ENCODE results near the gene SNX11.

Gene SNX11

DNA sequence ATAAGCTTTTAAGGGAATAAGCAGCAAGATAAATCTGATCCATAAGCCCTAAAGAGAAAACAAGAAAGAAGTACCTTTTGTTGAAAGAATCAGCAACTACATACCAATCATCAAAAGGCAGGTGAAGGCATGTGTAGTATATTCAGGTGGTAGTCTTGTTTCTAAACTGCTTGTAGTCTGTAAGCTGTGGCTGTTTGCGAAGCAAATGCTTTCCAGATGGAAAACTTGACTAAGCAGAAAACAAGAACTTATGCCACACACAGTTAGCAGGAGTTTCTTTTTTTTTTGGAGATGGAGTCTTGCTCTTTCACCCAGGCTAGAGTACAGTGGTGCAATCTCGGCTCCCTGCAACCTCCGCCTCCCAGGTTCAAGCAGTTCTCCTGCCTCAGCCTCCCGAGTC is 12.0 kb upstream of the SNX11 start:
- DNase-seq (ENCODE audit: low spot score): no peak

DNA sequence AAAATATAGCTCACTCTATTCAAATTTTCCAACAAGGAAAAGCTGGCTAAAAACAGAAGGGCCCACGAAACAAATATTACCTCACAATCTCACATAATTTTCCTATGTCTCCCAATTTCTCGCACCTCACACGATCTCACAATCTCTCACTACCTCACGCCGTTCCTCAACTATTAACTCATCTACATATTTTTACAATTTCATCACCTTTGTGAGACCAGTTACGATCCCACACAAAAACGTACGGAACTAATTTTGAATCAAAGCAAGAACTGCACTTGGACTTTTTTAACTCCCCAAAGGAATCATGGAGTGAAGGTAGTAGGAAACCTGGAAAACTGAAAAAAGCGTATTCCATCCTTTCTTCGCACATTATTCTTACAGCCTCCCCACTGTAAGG is 7.4 kb upstream of the SNX11 start:
- DNase-seq (ENCODE audit: low spot score): peak; percentile 73

DNA sequence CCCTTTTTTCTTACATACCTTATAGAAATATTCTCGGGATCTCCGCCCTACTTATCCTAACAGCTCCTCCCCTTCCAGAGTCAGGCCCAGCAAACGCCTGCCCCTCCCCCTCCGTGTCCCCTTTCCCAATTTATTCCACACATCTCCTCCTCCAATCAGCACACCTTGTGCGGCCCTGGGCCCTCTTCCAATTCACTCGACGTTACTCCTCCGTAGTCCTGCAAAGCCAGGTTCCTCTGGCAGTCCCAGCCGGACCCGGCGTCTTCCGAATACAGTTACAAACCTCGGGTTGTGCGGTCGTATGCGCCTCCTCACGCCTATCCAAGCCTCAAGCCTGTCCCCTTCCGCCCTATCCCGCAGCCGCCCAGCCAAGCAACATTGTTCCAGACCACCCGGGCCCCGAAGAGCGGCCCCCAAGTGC is 7.0 kb upstream of the SNX11 start:
- peak; percentile 67 for DNase-seq (ENCODE audit: low spot score)

DNA sequence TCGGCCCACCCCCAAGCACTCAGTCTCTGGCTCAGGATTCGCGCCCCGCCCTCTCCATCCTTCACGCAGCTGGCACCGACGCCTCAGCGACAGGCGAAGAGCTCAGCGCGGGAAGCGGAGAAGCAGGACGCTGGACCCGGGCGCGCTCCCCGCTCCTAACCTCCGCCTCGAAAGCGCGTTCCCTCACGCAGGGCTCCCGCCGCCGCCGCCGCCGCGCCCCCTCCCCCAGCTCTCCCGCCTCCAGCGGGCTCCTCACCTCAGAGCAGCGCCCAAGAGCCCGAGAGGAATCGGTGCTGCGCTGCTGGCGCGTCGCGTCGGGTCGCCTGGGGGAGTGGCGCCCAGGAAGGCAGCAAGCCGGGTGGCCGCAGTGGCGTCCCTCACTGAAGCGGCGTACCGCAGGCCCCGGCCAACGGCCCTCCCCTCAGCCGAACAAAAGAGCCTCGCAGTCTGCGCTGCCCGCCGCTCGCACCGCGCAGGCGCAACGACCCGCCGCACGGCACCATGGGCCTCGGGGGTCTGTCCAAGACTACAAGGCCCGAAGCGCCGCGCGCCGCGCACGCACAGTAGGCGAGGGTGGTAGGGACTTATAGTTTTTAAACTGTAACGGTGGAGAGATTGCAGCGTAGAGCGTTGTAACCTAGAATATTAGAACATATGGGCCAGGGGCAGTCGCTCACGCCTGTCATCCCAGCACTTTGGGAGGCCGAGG is 6.4 kb upstream of the SNX11 start, which contains the start of gene CBX1:
Gene CBX1, minus strand, starts transcription at position 467 of the 709 bp plus-strand sequence. CDS start 24,474 bp downstream, outside the sequence.
- DNase-seq (ENCODE audit: low spot score): peak; percentile 94

DNA sequence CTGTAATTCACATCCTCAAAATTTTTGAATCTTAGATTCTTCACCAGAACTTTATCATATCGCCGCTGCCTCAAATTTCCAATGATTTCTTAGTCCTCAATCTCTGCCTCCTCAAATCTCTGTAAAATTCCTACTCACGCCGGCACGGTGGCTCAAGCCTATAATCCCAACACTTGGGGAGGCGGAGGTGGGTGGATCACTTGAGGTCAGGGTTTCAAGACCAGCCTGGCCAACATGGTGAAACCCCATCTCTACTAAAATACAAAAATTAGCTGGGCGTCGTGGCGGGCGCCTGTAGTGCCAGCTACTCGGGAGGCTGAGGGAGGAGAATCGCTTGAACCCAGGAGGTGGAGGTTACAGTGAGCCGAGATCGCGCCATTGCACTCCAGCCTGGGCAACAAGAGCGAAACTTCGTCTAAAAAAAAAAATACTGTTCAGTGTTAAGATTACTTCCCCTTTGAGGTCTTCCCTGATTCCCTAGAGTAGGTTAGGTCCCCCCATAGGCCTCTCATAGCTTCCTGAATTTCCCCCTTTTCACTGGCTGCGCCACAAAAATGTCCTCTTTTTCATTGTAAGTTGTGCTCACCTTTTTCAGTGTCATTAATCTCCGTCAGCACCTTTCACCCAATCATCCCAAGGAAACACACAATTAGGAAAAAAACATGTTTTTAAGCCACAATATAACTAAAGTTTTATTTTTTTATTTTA is 5.4 kb upstream of the SNX11 start:
- DNase-seq (ENCODE audit: low spot score): no peak

DNA sequence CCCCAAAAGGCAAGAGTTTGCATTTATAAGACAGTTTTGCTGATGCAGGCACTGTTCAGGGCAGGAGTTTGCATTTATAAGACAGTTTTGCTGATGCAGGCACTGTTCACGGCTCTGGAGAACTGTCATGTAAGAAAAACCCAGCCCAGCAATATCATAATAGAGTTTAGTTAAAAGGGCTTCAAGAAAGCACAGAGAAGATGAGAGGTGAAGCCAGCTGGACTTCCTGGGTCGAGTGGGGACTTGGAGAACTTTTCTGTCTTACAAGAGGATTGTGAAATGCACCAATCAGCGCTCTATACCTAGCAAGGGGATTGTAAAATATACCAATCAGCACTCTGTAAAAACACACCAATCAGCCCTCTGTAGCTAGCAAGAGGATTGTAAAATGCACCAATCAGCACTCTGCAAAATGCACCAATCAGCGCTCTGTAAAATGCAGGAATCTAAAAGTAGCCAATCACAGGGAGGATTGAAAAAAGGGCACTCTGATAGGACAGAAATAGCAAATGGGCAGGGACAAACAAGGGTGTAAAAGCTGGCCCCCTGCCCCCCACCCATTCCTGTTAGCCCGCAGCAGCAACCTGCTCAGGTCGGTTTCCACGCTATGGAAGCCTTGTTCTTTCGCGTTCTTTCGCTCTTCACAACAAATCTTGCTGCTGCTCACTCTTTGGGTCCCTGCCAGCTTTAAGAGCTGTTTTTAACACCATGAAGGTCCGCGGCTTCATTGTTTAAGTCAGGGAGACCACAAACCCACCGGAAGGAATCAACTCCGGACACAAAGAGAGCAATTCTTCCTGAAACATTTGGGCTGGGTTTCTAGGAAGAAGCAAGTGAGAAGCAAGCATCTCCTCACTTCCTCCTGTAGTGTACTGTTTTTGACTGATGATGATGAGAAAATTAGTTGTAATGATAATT is 4.5 kb upstream of the SNX11 start:
- DNase-seq (ENCODE audit: low spot score): peak; percentile 27

DNA sequence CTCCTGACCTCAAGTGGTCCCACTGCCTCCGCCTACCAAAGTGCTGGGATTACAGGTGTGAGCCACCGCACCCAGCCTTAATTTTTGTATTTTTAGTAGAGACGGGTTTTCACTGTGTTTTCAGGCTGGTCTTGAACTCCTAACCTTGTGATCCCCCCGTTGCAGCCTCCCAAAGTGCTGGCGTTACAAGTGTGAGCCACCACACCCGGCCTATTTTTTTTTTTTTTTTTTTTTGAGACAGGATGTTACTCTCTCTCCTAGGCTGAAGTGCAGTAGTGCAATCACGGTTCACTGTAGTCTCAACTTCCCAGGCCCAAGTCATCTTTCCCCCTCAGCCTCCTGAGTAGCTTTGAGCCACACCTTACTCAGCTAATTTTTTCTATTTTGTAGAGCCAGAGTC is 3.1 kb upstream of the SNX11 start:
- DNase-seq (ENCODE audit: low spot score): no peak

DNA sequence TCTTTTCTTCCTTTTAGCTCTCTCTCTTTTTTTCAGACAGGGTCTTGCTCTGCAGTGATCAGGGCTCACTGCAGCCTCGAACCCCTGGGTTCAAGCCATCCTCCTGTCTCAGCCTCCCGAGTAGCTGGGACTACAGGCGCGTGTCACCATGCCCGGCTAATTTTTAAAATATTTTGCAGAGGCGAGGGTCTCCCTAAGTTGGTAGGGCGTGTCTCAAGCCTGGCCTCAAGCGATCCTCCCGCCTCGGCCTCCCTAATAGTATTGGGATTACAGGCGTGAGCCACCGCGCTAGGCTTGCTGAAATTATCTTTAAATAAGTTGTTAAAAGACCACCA is 797 bp upstream of the SNX11 start:
- DNase-seq (ENCODE audit: low spot score): no peak

DNA sequence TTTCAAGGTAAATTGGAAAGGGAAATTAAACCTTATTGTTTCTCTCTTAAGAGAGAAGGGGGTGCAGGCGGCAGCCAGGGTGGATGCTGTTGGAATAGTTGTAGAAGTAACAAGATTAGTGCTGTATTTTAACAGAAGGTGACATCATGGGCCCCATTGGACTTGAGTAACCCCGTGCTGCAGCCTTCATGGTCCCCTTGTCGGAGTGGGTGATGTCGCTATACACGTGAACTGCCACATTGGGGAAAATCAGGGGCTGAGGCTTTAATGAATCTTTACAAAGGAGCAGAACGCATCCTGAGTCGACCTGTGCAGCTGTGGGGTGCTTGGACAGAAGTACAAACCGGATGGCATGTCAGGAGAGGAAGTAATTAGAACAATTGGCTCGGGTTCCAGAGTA is 3.2 kb downstream of the SNX11 start:
- no peak for DNase-seq (ENCODE audit: low spot score)

DNA sequence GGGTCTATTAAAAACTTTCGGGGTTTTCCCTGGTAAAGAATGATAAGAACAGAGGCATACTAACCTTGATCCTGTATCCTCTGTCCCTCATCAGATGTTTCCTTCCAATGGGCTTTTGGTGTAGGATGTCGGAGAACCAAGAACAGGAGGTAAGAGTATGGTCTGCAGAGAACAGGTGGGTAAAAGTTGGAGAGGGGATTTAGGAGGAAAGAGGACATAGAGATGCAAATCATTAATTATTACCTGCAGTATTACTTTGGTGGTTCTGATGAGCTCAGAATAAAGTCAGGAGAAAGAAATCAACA is 4.3 kb downstream of the SNX11 start:
- DNase-seq (ENCODE audit: low spot score): no peak

DNA sequence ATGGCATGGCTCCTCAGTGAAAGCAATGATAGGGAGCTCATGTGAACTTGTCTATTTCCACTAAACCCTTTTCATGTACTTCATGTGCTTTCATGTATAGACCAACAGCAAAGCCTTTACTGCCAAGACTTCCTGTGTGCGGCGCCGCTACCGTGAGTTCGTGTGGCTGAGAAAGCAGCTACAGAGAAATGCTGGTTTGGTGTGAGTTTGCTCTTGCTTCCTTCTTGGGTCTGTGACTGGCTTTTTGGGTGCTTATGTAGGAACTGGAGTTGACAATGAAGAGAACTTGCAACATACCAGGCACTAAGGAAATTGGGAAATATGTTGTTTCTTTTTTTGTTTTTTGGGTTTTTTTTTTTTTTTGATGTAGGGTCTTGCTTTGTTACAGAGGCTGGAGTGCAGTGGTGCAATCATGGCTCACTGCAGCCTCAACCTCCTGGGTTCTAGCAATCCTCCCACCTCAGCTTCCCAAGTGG is 5.7 kb downstream of the SNX11 start:
- no peak for DNase-seq (ENCODE audit: low spot score)

DNA sequence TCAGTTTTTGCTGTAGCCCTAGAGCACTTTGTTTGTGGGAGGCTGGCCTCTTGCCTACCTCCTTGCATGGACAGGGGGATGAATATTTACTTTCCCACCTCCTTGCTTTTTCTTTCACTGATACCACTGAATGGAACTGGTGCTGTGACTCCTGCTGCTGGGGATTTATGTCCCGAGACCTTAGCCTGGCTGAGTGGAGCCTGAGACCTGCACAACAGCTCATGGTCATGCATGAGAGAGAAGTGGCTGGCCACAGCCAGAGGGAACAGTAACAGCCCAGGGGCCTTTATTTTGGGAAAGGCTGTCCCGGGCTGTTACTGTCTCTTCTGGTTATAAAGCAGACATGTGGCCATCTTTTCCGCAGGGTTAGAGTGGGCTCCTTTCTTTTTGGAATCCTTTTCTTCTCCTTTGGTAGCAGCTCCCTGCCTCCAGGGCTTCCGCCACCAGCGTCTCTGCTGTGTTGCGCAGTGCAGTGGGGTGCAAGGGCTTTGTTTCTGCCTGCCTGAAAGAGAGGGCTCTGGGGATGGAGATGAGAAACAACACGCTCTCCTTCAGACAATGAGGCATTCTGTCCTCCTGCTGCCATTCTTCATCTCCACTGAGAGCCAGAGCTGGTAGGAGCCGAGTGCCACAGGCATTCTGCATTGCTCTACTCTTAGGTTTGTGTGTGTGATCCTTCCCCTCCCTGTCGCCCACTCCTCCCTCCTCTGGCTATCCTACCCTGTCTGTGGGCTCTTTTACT is 14.5 kb downstream of the SNX11 start:
- no peak for DNase-seq (ENCODE audit: low spot score)

DNA sequence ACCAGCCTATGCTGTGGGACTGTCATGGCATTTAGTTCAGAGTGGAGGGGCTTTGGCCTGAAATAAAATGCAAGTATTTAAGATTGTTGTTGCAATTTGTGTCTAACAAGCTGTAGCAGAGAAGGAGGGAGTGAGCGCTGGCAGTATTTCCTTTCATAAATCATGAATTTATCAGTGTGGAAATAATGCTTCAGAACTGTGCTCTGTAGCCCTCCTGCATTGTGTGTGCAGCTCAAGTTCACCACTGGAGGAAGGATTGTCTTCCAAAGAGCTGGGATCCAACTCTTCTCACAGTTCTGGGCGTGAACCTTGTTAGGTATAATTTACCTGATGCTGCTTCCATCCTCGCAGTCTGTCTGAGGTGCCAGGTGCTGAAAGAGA is 15.1 kb downstream of the SNX11 start:
- DNase-seq (ENCODE audit: low spot score): no peak

DNA sequence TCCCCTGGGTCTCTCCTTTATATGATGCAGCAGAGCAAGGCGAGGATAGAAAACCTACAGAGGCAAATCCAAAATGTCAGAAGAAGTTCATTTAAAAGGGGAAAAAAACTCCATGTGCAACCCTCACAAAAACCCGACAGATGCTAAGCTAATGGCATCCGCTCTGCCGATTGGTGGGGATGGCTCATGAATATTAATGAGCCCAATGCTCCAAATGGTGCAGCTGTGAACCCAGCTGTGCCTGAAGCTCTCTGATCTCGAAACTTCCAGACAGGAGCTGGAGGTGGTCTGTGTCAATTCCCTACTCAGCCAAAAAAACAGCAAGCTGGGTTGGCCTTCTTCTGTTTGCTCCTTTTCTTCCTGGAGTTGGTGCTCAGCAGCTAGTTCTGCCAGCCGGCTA is 15.5 kb downstream of the SNX11 start:
- no peak for DNase-seq (ENCODE audit: low spot score)

DNA sequence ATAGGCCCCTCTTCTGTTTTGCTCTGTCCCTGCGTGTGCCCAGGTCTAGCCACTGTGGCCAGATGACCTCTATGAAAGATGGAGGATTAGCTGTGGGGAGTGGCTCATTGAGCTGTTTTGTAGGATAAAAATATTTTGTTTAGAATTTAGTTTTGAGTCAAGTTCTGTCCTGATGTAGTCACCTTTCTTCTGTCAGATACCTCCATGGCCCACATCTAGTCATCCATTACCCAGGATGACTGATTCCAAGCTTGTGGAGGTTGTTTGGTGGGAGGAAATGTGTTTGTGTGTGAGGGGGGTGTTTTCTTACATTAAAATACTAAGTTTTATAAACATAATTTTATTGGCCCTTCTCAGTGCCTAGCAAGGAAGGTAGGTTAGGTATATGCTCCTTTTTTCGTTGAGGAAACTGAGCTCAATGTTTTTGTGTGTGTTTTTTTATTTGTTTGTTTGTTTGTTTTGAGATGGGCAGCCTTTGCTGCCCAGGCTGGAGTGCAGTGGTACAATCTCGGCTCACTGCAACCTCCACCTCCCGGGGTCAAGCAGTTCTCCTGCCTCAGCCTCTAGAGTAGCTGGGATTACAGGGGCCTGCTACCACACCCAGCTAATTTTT is 16.3 kb downstream of the SNX11 start:
- DNase-seq (ENCODE audit: low spot score): no peak

DNA sequence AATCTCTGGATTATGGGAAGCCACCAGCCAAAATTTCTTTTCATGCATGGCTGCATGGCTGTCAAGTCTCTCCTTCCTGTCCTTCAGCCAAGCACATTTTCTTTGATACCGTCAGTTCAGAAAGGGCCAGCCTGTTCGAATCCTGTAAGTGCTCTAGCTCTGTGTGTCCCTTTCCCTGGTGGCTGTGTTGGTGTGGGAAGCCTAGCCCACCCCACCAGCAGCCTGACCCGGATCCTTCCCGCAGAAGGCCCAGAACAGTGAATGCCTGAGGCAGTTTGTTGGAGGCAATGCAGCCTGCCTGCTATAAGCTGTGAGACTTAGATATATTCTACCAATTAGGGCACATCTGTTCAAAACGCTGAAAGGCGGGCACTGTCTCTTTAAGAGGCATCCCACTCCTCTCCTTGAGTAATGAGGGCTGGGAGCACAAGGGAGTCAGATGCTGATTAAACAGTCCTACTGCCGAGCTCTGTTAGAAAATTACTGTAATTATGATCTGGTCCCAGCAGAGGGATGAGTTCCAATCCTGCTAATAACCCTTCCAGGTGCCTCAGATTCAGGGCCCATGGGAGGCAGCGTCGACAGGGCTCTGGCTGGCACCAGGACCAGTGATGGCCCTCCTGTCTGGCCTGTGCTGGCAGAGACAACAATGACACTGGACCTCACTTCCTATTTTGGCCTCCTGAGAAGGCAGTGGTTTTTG is 18.4 kb downstream of the SNX11 start:
- no peak for DNase-seq (ENCODE audit: low spot score)

DNA sequence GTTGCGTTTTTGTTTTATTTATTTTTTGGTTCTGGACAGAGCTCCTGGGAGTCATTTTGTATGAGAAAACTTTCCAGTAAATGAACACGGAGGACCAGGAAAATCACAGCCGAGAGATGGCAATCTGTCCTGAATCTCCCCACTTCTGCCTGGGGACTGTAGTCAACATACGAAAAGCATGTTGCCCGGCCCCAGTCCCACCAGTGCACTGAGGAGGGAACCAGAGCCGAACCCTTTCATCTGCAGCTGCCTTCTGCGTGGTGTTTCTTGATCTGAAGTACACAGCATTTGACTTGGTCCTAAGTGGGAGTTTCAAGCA is 18.9 kb downstream of the SNX11 start:
- no peak for DNase-seq (ENCODE audit: low spot score)

DNA sequence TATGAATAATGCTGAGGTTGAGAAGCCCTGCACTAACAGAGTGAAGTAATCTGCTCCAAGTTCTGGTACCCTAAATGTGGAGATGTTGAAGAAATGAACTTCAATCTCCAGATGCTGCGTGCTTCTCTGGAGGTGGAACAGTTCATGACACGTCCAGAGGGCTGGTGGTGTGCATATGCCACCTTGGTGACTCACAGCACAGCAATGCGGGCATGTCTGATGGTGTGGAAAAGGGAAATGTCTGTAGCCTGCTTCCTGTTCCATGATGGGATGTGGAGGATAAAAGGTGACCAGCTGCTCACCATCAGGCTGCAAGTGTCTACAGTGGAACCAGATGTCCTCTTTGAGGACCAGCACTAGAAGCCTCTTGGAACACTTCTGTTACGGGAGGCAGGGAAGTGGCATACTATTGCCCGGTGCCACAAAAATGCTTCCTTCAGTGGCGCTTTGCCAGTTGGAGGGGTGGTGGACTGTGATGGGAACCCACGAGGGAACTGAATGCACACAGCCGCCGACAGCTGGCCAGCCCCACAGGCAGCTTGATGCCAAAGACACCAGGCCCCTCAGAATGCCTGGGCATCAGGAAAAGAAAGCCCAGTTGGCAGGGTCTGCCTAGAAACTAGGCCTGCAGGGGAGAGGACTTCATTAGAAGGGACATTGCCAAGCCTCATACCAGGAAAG is 19.9 kb downstream of the SNX11 start:
- DNase-seq (ENCODE audit: low spot score): no peak

DNA sequence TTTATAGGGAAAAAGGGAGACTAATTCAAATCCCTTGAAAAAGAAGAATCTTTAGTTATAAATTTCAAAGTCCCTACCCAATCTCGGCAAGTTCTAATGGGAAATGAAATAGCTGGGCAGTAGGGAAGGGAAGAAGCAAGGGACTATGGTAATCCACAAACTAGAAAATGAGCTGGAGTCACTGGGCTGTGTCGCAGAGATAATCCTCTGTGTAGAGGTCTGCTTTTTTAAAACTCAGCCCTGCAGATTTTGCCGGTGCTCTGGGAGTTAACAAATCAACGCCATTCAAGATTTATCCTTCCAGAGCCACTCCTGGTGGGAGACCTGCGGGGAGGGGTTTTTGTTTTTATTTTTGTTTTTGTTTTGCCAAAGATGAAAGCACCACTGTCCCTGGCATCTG is 20.8 kb downstream of the SNX11 start:
- DNase-seq (ENCODE audit: low spot score): no peak

DNA sequence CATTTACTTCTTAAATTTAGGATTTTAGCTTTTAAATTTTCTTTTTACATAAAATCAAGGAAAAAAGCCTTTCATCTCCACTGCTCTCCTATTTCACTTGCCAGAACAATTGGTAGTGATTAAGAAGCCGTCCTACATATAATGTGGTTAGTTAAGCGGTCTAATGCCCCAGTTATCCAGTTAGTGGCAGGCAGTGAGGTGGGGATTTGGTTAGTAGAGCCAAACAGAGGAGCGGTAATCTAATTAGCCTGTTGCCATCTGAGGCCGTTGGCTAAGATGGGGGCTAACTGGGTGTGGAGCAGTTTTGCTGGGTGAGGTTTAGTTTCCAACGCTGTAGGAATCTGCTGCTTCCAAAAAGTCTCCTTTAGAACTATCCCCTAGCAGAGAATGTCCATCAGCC is 22.4 kb downstream of the SNX11 start:
- no peak for DNase-seq (ENCODE audit: low spot score)

Data from RKO (cell line).